Astrocyte (in vitro differentiated cells and primary cell): Measurements from ENCODE around the gene TFEC.

Source experiments
- CTCF ChIP-seq: IDR thresholded peaks from 2 replicates; pipeline ENCODE4 v1.5.1; 2011; ENCODE audit warnings: low read depth, mild to moderate bottlenecking, inconsistent platforms, low read length, moderate library complexity; ENCODE audit not compliant: insufficient read depth
- EZH2 ChIP-seq: IDR thresholded peaks from 2 replicates; pipeline ENCODE4 v1.6.1; 2012; ENCODE audit warnings: mild to moderate bottlenecking, low read length, inconsistent platforms; ENCODE audit not compliant: insufficient read depth

GRCh38 chr7:116064179-116064578 is 33.6 kb upstream of the TFEC start:
- no peak for TF ChIP-seq CTCF
- no peak for TF ChIP-seq EZH2
